ENCODE measurements around the gene TTLL1.

Gene TTLL1

GRCh38 chr22:43012390-43012789 lies 76.8 kb downstream of the TTLL1 start:
- Histone ChIP-seq H3K4me1 (ENCODE audit: control insufficient read depth, insufficient read depth, low read length) (peaks cover 25% of the 10 kb centered on the region), H3K4me3 (ENCODE audit: low read depth, low read length) (no peak overlapping the region), H3K9ac (ENCODE audit: low read depth, low read length) (no peak overlapping the region), H3K36me3 (ENCODE audit: control insufficient read depth, insufficient read depth, low read length) (no peaks in the 10 kb centered on the region), H3K27ac (ENCODE audit: low read depth, low read length) (no peak overlapping the region), H3K9me3 (ENCODE audit: control insufficient read depth, insufficient read depth, low read length) (no peaks in the 10 kb centered on the region), H3K27me3 (ENCODE audit: control insufficient read depth, insufficient read depth, low read length) (no peaks in the 10 kb centered on the region)

GRCh38 chr22:43011079-43011478 lies 78.1 kb downstream of the TTLL1 start:
- Histone ChIP-seq H3K9me3 (ENCODE audit: control insufficient read depth, insufficient read depth, low read length) (no peaks in the 10 kb centered on the region), H3K36me3 (ENCODE audit: control insufficient read depth, insufficient read depth, low read length) (no peaks in the 10 kb centered on the region), H3K27ac (ENCODE audit: low read depth, low read length) (no peak overlapping the region), H3K4me3 (ENCODE audit: low read depth, low read length) (peak overlapping the region; percentile 3; the same call in 1 of the 2 replicates), H3K27me3 (ENCODE audit: control insufficient read depth, insufficient read depth, low read length) (no peaks in the 10 kb centered on the region), H3K9ac (ENCODE audit: low read depth, low read length) (0 out of 2 replicates have a peak overlapping the region, but pooled peaks have one; percentile 5), H3K4me1 (ENCODE audit: control insufficient read depth, insufficient read depth, low read length) (peaks cover 34% of the 10 kb centered on the region)

- no peaks in the 10 kb centered on the region for H3K36me3 ChIP-seq (ENCODE audit: control insufficient read depth, insufficient read depth, low read length)
Observed at GRCh38 chr22:43009444-43009843, 79.7 kb downstream of the TTLL1 start.

GRCh38 chr22:43008921-43009320 lies 80.3 kb downstream of the TTLL1 start:
- Histone ChIP-seq H3K4me3 (ENCODE audit: low read depth, low read length) (no peak overlapping the region), H3K9me3 (ENCODE audit: control insufficient read depth, insufficient read depth, low read length) (no peaks in the 10 kb centered on the region), H3K36me3 (ENCODE audit: control insufficient read depth, insufficient read depth, low read length) (0 out of 2 replicates have a peak, but pooled peaks cover 2% of the 10 kb centered on the region), H3K27ac (ENCODE audit: low read depth, low read length) (no peak overlapping the region), H3K9ac (ENCODE audit: low read depth, low read length) (no peak overlapping the region), H3K27me3 (ENCODE audit: control insufficient read depth, insufficient read depth, low read length) (no peaks in the 10 kb centered on the region), H3K4me1 (ENCODE audit: control insufficient read depth, insufficient read depth, low read length) (peaks cover 50% of the 10 kb centered on the region)

More at GRCh38 chr22:43009444-43009843, 79.7 kb downstream of the TTLL1 start:
- Histone ChIP-seq H3K27ac (ENCODE audit: low read depth, low read length) (no peak overlapping the region), H3K9me3 (ENCODE audit: control insufficient read depth, insufficient read depth, low read length) (no peaks in the 10 kb centered on the region), H3K9ac (ENCODE audit: low read depth, low read length) (no peak overlapping the region), H3K4me1 (ENCODE audit: control insufficient read depth, insufficient read depth, low read length) (peaks cover 45% of the 10 kb centered on the region), H3K4me3 (ENCODE audit: low read depth, low read length) (no peak overlapping the region), H3K27me3 (ENCODE audit: control insufficient read depth, insufficient read depth, low read length) (no peaks in the 10 kb centered on the region)

- Histone ChIP-seq H3K27ac (ENCODE audit: low read depth, low read length) (no peak overlapping the region), H3K9ac (ENCODE audit: low read depth, low read length) (no peak overlapping the region), H3K9me3 (ENCODE audit: control insufficient read depth, insufficient read depth, low read length) (no peaks in the 10 kb centered on the region), H3K27me3 (ENCODE audit: control insufficient read depth, insufficient read depth, low read length) (no peaks in the 10 kb centered on the region), H3K36me3 (ENCODE audit: control insufficient read depth, insufficient read depth, low read length) (0 out of 2 replicates have a peak, but pooled peaks cover 3% of the 10 kb centered on the region), H3K4me1 (ENCODE audit: control insufficient read depth, insufficient read depth, low read length) (peaks cover 51% of the 10 kb centered on the region), H3K4me3 (ENCODE audit: low read depth, low read length) (no peak overlapping the region)
Observed at GRCh38 chr22:43008509-43008908, 80.7 kb downstream of the TTLL1 start.

GRCh38 chr22:43007519-43008102 lies 81.6 kb downstream of the TTLL1 start:
- Histone ChIP-seq H3K27me3 (ENCODE audit: control insufficient read depth, insufficient read depth, low read length) (no peaks in the 10 kb centered on the region), H3K4me3 (ENCODE audit: low read depth, low read length) (no peak overlapping the region), H3K36me3 (ENCODE audit: control insufficient read depth, insufficient read depth, low read length) (0 out of 2 replicates have a peak, but pooled peaks cover 3% of the 10 kb centered on the region), H3K27ac (ENCODE audit: low read depth, low read length) (no peak overlapping the region), H3K9ac (ENCODE audit: low read depth, low read length) (no peak overlapping the region), H3K9me3 (ENCODE audit: control insufficient read depth, insufficient read depth, low read length) (no peaks in the 10 kb centered on the region), H3K4me1 (ENCODE audit: control insufficient read depth, insufficient read depth, low read length) (peaks cover 49% of the 10 kb centered on the region)

- H3K27ac ChIP-seq (ENCODE audit: low read depth, low read length) = no peak overlapping the region
- H3K36me3 ChIP-seq (ENCODE audit: control insufficient read depth, insufficient read depth, low read length) = 0 out of 2 replicates have a peak, but pooled peaks cover 3% of the 10 kb centered on the region
- no peaks in the 10 kb centered on the region for H3K9me3 ChIP-seq (ENCODE audit: control insufficient read depth, insufficient read depth, low read length)
- H3K9ac ChIP-seq (ENCODE audit: low read depth, low read length) = no peak overlapping the region
- H3K4me1 ChIP-seq (ENCODE audit: control insufficient read depth, insufficient read depth, low read length) = peaks cover 58% of the 10 kb centered on the region
- H3K4me3 ChIP-seq (ENCODE audit: low read depth, low read length) = no peak overlapping the region
- no peaks in the 10 kb centered on the region for H3K27me3 ChIP-seq (ENCODE audit: control insufficient read depth, insufficient read depth, low read length)
Observed at GRCh38 chr22:43006753-43007152, 82.4 kb downstream of the TTLL1 start.

GRCh38 chr22:43006016-43006505 lies 83.1 kb downstream of the TTLL1 start:
- Histone ChIP-seq H3K9me3 (ENCODE audit: control insufficient read depth, insufficient read depth, low read length) (no peaks in the 10 kb centered on the region), H3K4me3 (ENCODE audit: low read depth, low read length) (no peak overlapping the region), H3K4me1 (ENCODE audit: control insufficient read depth, insufficient read depth, low read length) (peaks cover 60% of the 10 kb centered on the region), H3K36me3 (ENCODE audit: control insufficient read depth, insufficient read depth, low read length) (0 out of 2 replicates have a peak, but pooled peaks cover 3% of the 10 kb centered on the region), H3K27me3 (ENCODE audit: control insufficient read depth, insufficient read depth, low read length) (no peaks in the 10 kb centered on the region), H3K9ac (ENCODE audit: low read depth, low read length) (no peak overlapping the region), H3K27ac (ENCODE audit: low read depth, low read length) (no peak overlapping the region)

- H3K9me3 ChIP-seq (ENCODE audit: control insufficient read depth, insufficient read depth, low read length) = no peaks in the 10 kb centered on the region
- H3K27me3 ChIP-seq (ENCODE audit: control insufficient read depth, insufficient read depth, low read length) = no peaks in the 10 kb centered on the region
- H3K9ac ChIP-seq (ENCODE audit: low read depth, low read length) = no peak overlapping the region
- 0 out of 2 replicates have a peak, but pooled peaks cover 3% of the 10 kb centered on the region for H3K36me3 ChIP-seq (ENCODE audit: control insufficient read depth, insufficient read depth, low read length)
- no peak overlapping the region for H3K4me3 ChIP-seq (ENCODE audit: low read depth, low read length)
- no peak overlapping the region for H3K27ac ChIP-seq (ENCODE audit: low read depth, low read length)
- H3K4me1 ChIP-seq (ENCODE audit: control insufficient read depth, insufficient read depth, low read length) = peaks cover 67% of the 10 kb centered on the region
Observed at GRCh38 chr22:43005106-43005505, 84.1 kb downstream of the TTLL1 start.

GRCh38 chr22:43004362-43005035 lies 84.7 kb downstream of the TTLL1 start:
- H3K9ac ChIP-seq (ENCODE audit: low read depth, low read length) = no peak overlapping the region
- H3K27me3 ChIP-seq (ENCODE audit: control insufficient read depth, insufficient read depth, low read length) = no peaks in the 10 kb centered on the region
- H3K27ac ChIP-seq (ENCODE audit: low read depth, low read length) = peak overlapping the region; percentile 20
- no peak overlapping the region for H3K4me3 ChIP-seq (ENCODE audit: low read depth, low read length)
- 0 out of 2 replicates have a peak, but pooled peaks cover 3% of the 10 kb centered on the region for H3K36me3 ChIP-seq (ENCODE audit: control insufficient read depth, insufficient read depth, low read length)
- no peaks in the 10 kb centered on the region for H3K9me3 ChIP-seq (ENCODE audit: control insufficient read depth, insufficient read depth, low read length)
- peaks cover 71% of the 10 kb centered on the region for H3K4me1 ChIP-seq (ENCODE audit: control insufficient read depth, insufficient read depth, low read length)

GRCh38 chr22:43002202-43002586 lies 87.0 kb downstream of the TTLL1 start:
- Histone ChIP-seq H3K9me3 (ENCODE audit: control insufficient read depth, insufficient read depth, low read length) (0 out of 2 replicates have a peak, but pooled peaks cover 3% of the 10 kb centered on the region), H3K27ac (ENCODE audit: low read depth, low read length) (peak overlapping the region; percentile 81), H3K4me1 (ENCODE audit: control insufficient read depth, insufficient read depth, low read length) (peaks cover 67% of the 10 kb centered on the region), H3K4me3 (ENCODE audit: low read depth, low read length) (no peak overlapping the region; the same call in 1 of the 2 replicates), H3K9ac (ENCODE audit: low read depth, low read length) (no peak overlapping the region), H3K27me3 (ENCODE audit: control insufficient read depth, insufficient read depth, low read length) (no peaks in the 10 kb centered on the region), H3K36me3 (ENCODE audit: control insufficient read depth, insufficient read depth, low read length) (0 out of 2 replicates have a peak, but pooled peaks cover 3% of the 10 kb centered on the region)

Data from HUES48 (cell line).